Lower lobe of right lung (tissue), 2 donors: ENCODE results near the gene SLC66A1. TPM values are rescaled to one million over a fixed set of nuclear protein-coding genes. Genes with fewer than 3 reads are reported as not detected.

ENCODE experiments used
- ATAC-seq, 2 donors: fragments of 200-7000 bp; cut with Tn5 transposase; one replicate each; pipeline ENCODE4 v1.9.1; 2020 to 2022; ENCODE audit warnings: mild to moderate bottlenecking in 2 of 2, moderate library complexity in 2 of 2
- DNase-seq: peaks from one replicate; pipeline ENCODE4 v3.0.0-alpha.2; 2020
- H3K27ac ChIP-seq: fragments of 200-600 bp; one replicate; pipeline ENCODE4 v1.8.0; 2022
- H3K27me3 ChIP-seq: fragments of 200-600 bp; one replicate; pipeline ENCODE4 v1.8.0; 2022; ENCODE audit warnings: low read depth
- H3K36me3 ChIP-seq: fragments of 200-600 bp; one replicate; pipeline ENCODE4 v1.8.0; 2022; ENCODE audit warnings: mild to moderate bottlenecking
- H3K4me1 ChIP-seq: fragments of 200-600 bp; one replicate; pipeline ENCODE4 v1.8.0; 2022
- H3K4me3 ChIP-seq: fragments of 200-600 bp; one replicate; pipeline ENCODE4 v1.8.0; 2022; ENCODE audit warnings: mild to moderate bottlenecking
- H3K9me3 ChIP-seq: fragments of 200-600 bp; one replicate; pipeline ENCODE4 v1.8.0; 2022
- intact Hi-C: fragments of 100-400 bp; cut with DNase I; formaldehyde crosslinking; loops from one replicate; pipeline ENCODE4 v1.11.0; 2022
- total RNA-seq: library from RNA; stranded (reverse); fragmentation: NEBNext Ultra II Directional; extraction: Animal tissue kit (Norgen Biotek cat#: 25700); gene quantifications from one replicate; pipeline ENCODE4 v1.2.1, GENCODE V29; 2021
- TF ChIP-seq, protein P1 (sequence below): fragments of 200-600 bp; IDR thresholded peaks from one replicate; pipeline ENCODE4 v1.8.0; 2022; ENCODE audit warnings: antibody characterized with exemption, mild to moderate bottlenecking
- donor health status: DM: no; HTN: yes; CAD: no; lungs with severe emphysema.

The SLC66A1 gene
- total RNA-seq, 1 donor from 2014 or later = 15.4 TPM

DNA sequence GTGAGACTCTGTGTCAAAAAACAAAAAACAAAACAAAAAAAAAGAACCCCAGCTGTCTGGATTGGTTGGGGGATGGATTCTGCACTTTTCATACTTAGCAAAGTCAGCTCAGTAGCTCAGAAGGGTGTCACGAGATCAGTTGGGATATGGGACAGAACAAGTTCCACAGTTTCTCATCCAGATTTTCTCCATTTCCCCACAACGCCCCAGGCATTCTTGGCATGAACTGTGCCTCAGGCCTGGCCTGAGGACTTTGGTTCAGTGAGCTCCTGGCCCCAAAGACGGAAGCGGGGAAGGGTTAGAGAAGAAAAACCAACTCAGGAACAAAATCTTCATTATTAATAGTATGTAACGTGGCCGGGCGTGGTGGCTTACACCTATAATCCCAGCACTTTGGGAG lies 2.1 kb upstream of the SLC66A1 start:
- TF ChIP-seq, protein P1, sequence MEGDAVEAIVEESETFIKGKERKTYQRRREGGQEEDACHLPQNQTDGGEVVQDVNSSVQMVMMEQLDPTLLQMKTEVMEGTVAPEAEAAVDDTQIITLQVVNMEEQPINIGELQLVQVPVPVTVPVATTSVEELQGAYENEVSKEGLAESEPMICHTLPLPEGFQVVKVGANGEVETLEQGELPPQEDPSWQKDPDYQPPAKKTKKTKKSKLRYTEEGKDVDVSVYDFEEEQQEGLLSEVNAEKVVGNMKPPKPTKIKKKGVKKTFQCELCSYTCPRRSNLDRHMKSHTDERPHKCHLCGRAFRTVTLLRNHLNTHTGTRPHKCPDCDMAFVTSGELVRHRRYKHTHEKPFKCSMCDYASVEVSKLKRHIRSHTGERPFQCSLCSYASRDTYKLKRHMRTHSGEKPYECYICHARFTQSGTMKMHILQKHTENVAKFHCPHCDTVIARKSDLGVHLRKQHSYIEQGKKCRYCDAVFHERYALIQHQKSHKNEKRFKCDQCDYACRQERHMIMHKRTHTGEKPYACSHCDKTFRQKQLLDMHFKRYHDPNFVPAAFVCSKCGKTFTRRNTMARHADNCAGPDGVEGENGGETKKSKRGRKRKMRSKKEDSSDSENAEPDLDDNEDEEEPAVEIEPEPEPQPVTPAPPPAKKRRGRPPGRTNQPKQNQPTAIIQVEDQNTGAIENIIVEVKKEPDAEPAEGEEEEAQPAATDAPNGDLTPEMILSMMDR = no peak

DNA sequence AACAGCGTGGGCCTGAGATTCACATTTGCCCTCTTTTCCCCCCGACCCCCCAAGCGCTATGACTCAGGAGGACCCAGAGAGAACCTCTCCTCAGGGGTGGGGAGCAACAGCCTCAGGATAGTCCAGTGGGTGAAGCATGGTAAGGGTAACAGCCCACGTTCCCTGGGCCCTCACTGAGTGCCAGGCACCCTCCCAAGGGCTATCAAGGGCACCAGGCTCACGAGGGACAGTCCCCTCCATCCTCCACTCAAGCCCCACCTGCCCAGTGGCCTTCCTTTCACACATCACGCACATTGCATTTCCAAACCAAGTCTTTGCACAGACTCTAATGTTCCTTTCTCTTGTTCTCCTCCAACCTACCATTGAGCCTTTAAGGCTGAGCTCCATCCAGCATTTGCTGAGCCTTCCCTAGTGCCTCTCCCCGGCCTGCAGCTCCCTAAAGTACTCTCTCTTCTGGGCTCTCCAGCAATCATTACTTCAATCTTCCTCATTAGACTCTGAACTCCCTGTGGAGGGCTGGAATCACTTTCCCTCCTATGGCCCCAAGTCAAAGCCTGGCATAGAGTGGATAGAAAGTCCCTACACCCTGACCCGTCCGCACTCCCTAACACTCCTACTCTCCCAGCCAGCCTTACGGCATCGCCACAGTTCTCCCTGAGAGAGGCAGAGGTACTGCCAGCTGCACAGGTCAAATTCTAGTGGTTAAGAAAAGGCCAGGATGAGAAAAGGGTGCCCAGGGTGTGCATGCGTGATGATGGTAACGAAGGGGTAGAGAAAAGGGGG lies 1.2 kb upstream of the SLC66A1 start:
- Histone ChIP-seq H3K4me3 (peak overlapping the region; percentile 95), H3K36me3 (peaks cover 29% of the 10 kb centered on the region), H3K27ac (no peak overlapping the region), H3K9me3 (no peaks in the 10 kb centered on the region), H3K4me1 (peaks cover 38% of the 10 kb centered on the region), H3K27me3 (no peaks in the 10 kb centered on the region)
- intact Hi-C loops = no loop called here
- TF ChIP-seq, protein P1 = no peak
- ATAC-seq (peak in 1 of 2 donors; percentile 7), DNase-seq (no peak)

More for the DNA sequence above, 2.1 kb upstream of the SLC66A1 start:
- Histone ChIP-seq H3K4me1 (peaks cover 31% of the 10 kb centered on the region), H3K9me3 (no peaks in the 10 kb centered on the region), H3K27ac (no peak overlapping the region), H3K4me3 (no peak overlapping the region), H3K36me3 (peaks cover 37% of the 10 kb centered on the region), H3K27me3 (no peaks in the 10 kb centered on the region)
- intact Hi-C loops = no loop called here
- DNase-seq = no peak
- ATAC-seq = no peak

DNA sequence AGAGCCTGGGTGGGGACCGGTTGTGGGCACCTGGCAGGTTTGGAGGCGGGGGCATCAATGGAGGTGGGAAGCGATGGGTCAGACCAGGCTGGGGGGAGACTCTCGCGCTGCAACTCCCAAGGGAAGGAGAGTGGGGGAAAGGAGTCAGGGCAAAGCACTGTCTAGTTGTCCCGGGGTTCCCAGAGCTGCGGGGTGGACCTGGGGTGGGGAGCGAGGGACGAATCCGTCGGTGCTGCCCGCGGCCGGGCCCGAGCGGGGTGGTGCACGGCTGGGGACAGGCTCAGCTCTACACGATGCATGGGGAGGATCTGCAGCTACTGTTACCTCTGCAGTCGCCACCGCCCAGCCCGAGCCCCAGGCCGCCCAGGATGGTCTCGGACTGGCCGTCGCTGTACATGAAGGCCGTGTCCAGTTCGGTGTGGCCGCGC lies 609 bp upstream of the SLC66A1 start:
- peak; percentile 27 to 41 for ATAC-seq
- H3K4me1 ChIP-seq = peaks cover 39% of the 10 kb centered on the region
- intact Hi-C loops = no loop called here
- no peaks in the 10 kb centered on the region for H3K27me3 ChIP-seq
- H3K9me3 ChIP-seq = no peaks in the 10 kb centered on the region
- H3K4me3 ChIP-seq = peak overlapping the region; percentile 95
- H3K36me3 ChIP-seq = peaks cover 23% of the 10 kb centered on the region
- DNase-seq = no peak
- TF ChIP-seq, protein P1 = no peak
- H3K27ac ChIP-seq = peak overlapping the region; percentile 90

DNA sequence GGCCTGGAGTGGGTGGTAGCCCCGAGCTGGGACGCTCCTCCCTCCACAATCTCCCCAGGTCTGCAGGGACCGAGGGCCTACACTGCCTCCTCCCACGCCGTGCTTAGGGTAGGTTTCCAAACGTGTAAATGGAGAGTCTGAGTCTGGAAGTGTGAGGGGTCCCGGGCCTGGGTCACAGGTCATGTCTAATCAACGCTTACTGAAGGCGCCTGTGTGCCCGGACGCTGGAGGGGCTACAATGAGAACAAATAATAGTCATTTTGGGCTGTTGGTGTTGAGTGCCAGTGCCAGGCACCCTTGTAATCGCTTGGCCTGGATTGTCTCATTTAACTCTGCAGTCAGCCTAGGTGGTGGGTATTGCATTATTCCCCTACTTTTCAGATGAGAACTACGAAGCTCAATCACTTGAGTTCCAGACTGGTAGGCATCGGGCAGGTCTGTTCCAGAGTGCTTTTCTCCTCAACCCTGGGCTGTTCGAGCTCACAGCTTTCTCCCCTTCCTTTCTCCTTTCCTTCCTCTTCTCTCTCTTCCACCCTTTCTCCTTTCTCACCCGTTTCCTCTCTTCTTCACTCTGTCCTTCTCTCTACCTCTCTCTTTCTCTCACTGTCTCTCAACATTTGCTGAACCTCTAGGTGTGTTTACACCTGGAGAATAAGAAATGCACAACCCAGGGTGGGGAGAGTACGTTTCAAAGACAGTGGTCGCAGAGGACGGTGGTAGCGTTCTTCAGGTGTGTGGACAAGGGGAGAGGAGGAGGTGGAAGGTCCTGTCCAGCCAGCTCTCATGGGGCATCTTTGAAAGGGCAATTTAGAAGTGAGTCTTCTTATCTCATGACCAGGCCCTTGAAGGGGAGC lies 883 bp downstream of the SLC66A1 start:
- H3K9me3 ChIP-seq = no peaks in the 10 kb centered on the region
- peaks cover 8% of the 10 kb centered on the region for H3K36me3 ChIP-seq
- peaks cover 46% of the 10 kb centered on the region for H3K4me1 ChIP-seq
- ATAC-seq (peak in 1 of 2 donors; percentile 66), DNase-seq (no peak)
- peak overlapping the region; percentile 90 for H3K27ac ChIP-seq
- TF ChIP-seq, protein P1 = no peak
- H3K4me3 ChIP-seq = peak overlapping the region; percentile 95
- intact Hi-C loops = no loop called here
- no peaks in the 10 kb centered on the region for H3K27me3 ChIP-seq

DNA sequence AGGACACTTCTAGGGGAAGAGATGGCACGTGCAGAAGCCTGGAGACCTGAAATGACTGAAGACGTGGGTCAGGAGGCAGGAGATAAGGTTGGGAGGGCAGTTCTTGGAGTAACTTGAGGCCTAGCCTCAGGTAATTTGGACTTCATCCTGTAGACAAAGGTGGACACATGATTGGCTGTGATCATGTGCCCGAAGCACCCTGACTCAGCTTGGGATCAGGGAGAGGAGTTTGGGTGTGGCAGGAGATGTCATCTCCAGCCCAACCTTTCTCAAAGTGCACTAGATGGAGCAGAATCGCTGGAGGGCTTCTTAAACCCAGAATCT lies 1.5 kb downstream of the SLC66A1 start:
- H3K4me1 ChIP-seq = peaks cover 46% of the 10 kb centered on the region
- DNase-seq (no peak), ATAC-seq (no peak)
- TF ChIP-seq, protein P1 = no peak
- no peaks in the 10 kb centered on the region for H3K9me3 ChIP-seq
- intact Hi-C loops = no loop called here
- H3K27ac ChIP-seq = no peak overlapping the region
- peaks cover 7% of the 10 kb centered on the region for H3K36me3 ChIP-seq
- H3K4me3 ChIP-seq = peak overlapping the region; percentile 95
- H3K27me3 ChIP-seq = no peaks in the 10 kb centered on the region
